Measurements from ENCODE around the gene PHF21B.

PHF21B gene

GRCh38 chr22:44889255-44889878 is 120.4 kb downstream of the PHF21B start:
- DNase-seq = peak; percentile 2

- no peak for DNase-seq
These were observed 121.1 kb downstream of the PHF21B start for GRCh38 chr22:44888491-44889254.

GRCh38 chr22:44887941-44888366 is 121.9 kb downstream of the PHF21B start:
- DNase-seq = no peak

GRCh38 chr22:44885806-44886360 is 123.9 kb downstream of the PHF21B start:
- DNase-seq = no peak

GRCh38 chr22:44884968-44885805 is 124.6 kb downstream of the PHF21B start:
- no peak for DNase-seq

GRCh38 chr22:44884562-44884961 is 125.2 kb downstream of the PHF21B start:
- no peak for DNase-seq

GRCh38 chr22:44883011-44883421 is 126.8 kb downstream of the PHF21B start:
- no peak for DNase-seq

- DNase-seq = no peak
These were observed 127.4 kb downstream of the PHF21B start for GRCh38 chr22:44882226-44882905.

- no peak for DNase-seq
These were observed 128.2 kb downstream of the PHF21B start for GRCh38 chr22:44881624-44882023.

GRCh38 chr22:44880610-44881290 is 129.1 kb downstream of the PHF21B start:
- no peak for DNase-seq

GRCh38 chr22:44879301-44879680 is 130.5 kb downstream of the PHF21B start:
- DNase-seq = no peak

GRCh38 chr22:44878483-44879300 is 131.1 kb downstream of the PHF21B start:
- no peak for DNase-seq

- DNase-seq = no peak
These were observed 132.9 kb downstream of the PHF21B start for GRCh38 chr22:44876921-44877320.

GRCh38 chr22:44871782-44872181 is 138.0 kb downstream of the PHF21B start:
- DNase-seq = no peak

GRCh38 chr22:44870021-44870420 is 139.8 kb downstream of the PHF21B start:
- peak; percentile 8 for DNase-seq

GRCh38 chr22:44869196-44869595 is 140.6 kb downstream of the PHF21B start:
- no peak for DNase-seq

GRCh38 chr22:44865193-44866057 is 144.4 kb downstream of the PHF21B start:
- DNase-seq = no peak

GRCh38 chr22:44862981-44863860 is 146.6 kb downstream of the PHF21B start:
- DNase-seq = no peak

GRCh38 chr22:44862281-44862680 is 147.5 kb downstream of the PHF21B start:
- no peak for DNase-seq
